GM21786 (cell line): ENCODE measurements around the gene SRC.

ENCODE experiments used
- ATAC-seq: cut with Tn5 transposase; IDR thresholded peaks from one replicate; pipeline ENCODE4 v1.9.1; 2021; ENCODE audit not compliant: unreplicated experiment

Gene SRC

GRCh38 chr20:37379967-37380828 lies 34.3 kb downstream of the SRC start:
- ATAC-seq: no peak

- no peak for ATAC-seq
Measured at GRCh38 chr20:37380864-37381579, 35.1 kb downstream of the SRC start.

- ATAC-seq: no peak
Measured at GRCh38 chr20:37381621-37382471, 35.9 kb downstream of the SRC start.

- no peak for ATAC-seq
Measured at GRCh38 chr20:37382482-37383120, 36.7 kb downstream of the SRC start.

GRCh38 chr20:37383229-37383989 lies 37.5 kb downstream of the SRC start:
- ATAC-seq: no peak

GRCh38 chr20:37384683-37385174 lies 38.8 kb downstream of the SRC start:
- ATAC-seq: no peak

GRCh38 chr20:37385176-37385575 lies 39.2 kb downstream of the SRC start:
- ATAC-seq: no peak

- no peak for ATAC-seq
Measured at GRCh38 chr20:37385659-37386504, 39.9 kb downstream of the SRC start.

GRCh38 chr20:37386505-37387251 lies 40.7 kb downstream of the SRC start:
- ATAC-seq: no peak

- ATAC-seq: no peak
Measured at GRCh38 chr20:37387519-37388269, 41.8 kb downstream of the SRC start.

- ATAC-seq: no peak
Measured at GRCh38 chr20:37388831-37389230, 42.9 kb downstream of the SRC start.

- ATAC-seq: no peak
Measured at GRCh38 chr20:37389241-37389747, 43.4 kb downstream of the SRC start.

GRCh38 chr20:37389844-37390275 lies 43.9 kb downstream of the SRC start:
- no peak for ATAC-seq

GRCh38 chr20:37390503-37390890 lies 44.6 kb downstream of the SRC start:
- ATAC-seq: no peak

GRCh38 chr20:37390891-37391525 lies 45.1 kb downstream of the SRC start:
- no peak for ATAC-seq

GRCh38 chr20:37392441-37393195 lies 46.7 kb downstream of the SRC start:
- no peak for ATAC-seq
